IMR-90 (cell line): ENCODE measurements around the gene POU2F2. TPM values are rescaled to one million over a fixed set of nuclear protein-coding genes. Genes with fewer than 3 reads are reported as not detected.

ENCODE experiments used
- ATAC-seq: fragments of 200-7000 bp; cut with Tn5 transposase; 2 replicates; pipeline ENCODE4 v1.9.1; 2020; ENCODE audit warnings: low read depth, mild to moderate bottlenecking, moderate library complexity
- BruUV-seq: library from RNA; stranded (reverse); fragments of 400-500 nt; replicated peaks from 2 replicates; lab custom pipeline; 2021; lab: Mats Ljungman, UMichigan
- CTCF ChIA-PET: fragments of 300-600 bp; formaldehyde crosslinking; extraction: SDS; loops from one replicate; lab custom pipeline; 2021; ENCODE audit warnings: antibody characterized with exemption; lab: Yijun Ruan, JAX
- POLR2A ChIA-PET: fragments of 300-600 bp; sonication (Branson Sonifier 250); formaldehyde crosslinking; loops from one replicate; lab custom pipeline; 2022; ENCODE audit warnings: antibody characterized with exemption; ENCODE audit not compliant: unreplicated experiment; lab: Charles Lee
- DNase-seq: peaks from one replicate; pipeline ENCODE4 v3.0.0; 2013
- H2AFZ ChIP-seq: replicated peaks from 2 replicates; pipeline ENCODE3; 2013; ENCODE audit warnings: low read length, mild to moderate bottlenecking; ENCODE audit not compliant: poor library complexity
- H2AK5ac ChIP-seq: 2 replicates; pipeline ENCODE4 v1.6.1; 2013; ENCODE audit warnings: low read depth, low read length, inconsistent platforms
- H2AK9ac ChIP-seq: replicated peaks from 2 replicates; pipeline ENCODE3; 2013; ENCODE audit warnings: mild to moderate bottlenecking, low read depth, low read length, moderate library complexity; ENCODE audit not compliant: poor library complexity
- H2BK120ac ChIP-seq: 2 replicates; pipeline ENCODE4 v1.6.1; 2013; ENCODE audit warnings: low read depth, low read length, inconsistent platforms
- H2BK15ac ChIP-seq: 3 replicates; pipeline ENCODE4 v1.6.1; 2013; ENCODE audit warnings: low read depth, low read length, inconsistent platforms
- H2BK20ac ChIP-seq: 2 replicates; pipeline ENCODE4 v1.6.1; 2013; ENCODE audit warnings: low read depth, mild to moderate bottlenecking, inconsistent platforms, low read length, moderate library complexity
- H2BK5ac ChIP-seq: 2 replicates; pipeline ENCODE4 v1.6.1; 2013; ENCODE audit warnings: mild to moderate bottlenecking, low read depth, low read length, inconsistent platforms; ENCODE audit not compliant: poor library complexity, severe bottlenecking
- H3K14ac ChIP-seq: replicated peaks from 2 replicates; pipeline ENCODE4 v1.6.1; 2013; ENCODE audit warnings: low read depth, low read length, inconsistent platforms
- H3K18ac ChIP-seq: 2 replicates; pipeline ENCODE4 v1.6.1; 2013; ENCODE audit warnings: low read depth, low read length, control low read depth
- H3K23ac ChIP-seq: 2 replicates; pipeline ENCODE4 v1.6.1; 2013; ENCODE audit warnings: low read depth, low read length, inconsistent platforms
- H3K27ac ChIP-seq: 2 replicates; pipeline ENCODE4 v1.5.1; 2013; ENCODE audit warnings: mild to moderate bottlenecking, control low read depth, low read length; ENCODE audit not compliant: insufficient read depth
- H3K27me3 ChIP-seq: 2 replicates; pipeline ENCODE4 v1.6.1; 2013; ENCODE audit warnings: low read length; ENCODE audit not compliant: control insufficient read depth, insufficient read depth
- H3K36me3 ChIP-seq: 2 replicates; pipeline ENCODE4 v1.6.1; 2013; ENCODE audit warnings: low read length, mixed read lengths; ENCODE audit not compliant: control insufficient read depth, insufficient read depth
- H3K4ac ChIP-seq: 2 replicates; pipeline ENCODE4 v1.6.1; 2013; ENCODE audit warnings: low read depth, low read length, inconsistent platforms
- H3K4me1 ChIP-seq: 2 replicates; pipeline ENCODE4 v1.6.1; 2013; ENCODE audit warnings: low read length, mixed read lengths; ENCODE audit not compliant: control insufficient read depth, insufficient read depth
- H3K4me2 ChIP-seq: 2 replicates; pipeline ENCODE4 v1.6.1; 2013; ENCODE audit warnings: low read depth, mild to moderate bottlenecking, control low read depth, low read length, moderate library complexity
- H3K4me3 ChIP-seq: 2 replicates; pipeline ENCODE4 v1.5.1; 2013; ENCODE audit warnings: low read depth, mild to moderate bottlenecking, control low read depth, low read length, moderate library complexity; ENCODE audit not compliant: insufficient read depth
- H3K56ac ChIP-seq: 2 replicates; pipeline ENCODE4 v1.6.1; 2013; ENCODE audit warnings: low read length, inconsistent platforms; ENCODE audit not compliant: insufficient read depth; ENCODE audit errors: extremely low read depth
- H3K79me1 ChIP-seq, 2 experiments: 2 replicates each; pipeline ENCODE4 v1.6.1; 2013; ENCODE audit warnings: low read length in 2 of 2, inconsistent platforms in 1 of 2, low read depth in 1 of 2
- H3K9ac ChIP-seq: 2 replicates; pipeline ENCODE4 v1.6.1; 2013; ENCODE audit warnings: low read depth, low read length, control low read depth
- H3K9me1 ChIP-seq: 2 replicates; pipeline ENCODE4 v1.6.1; 2013; ENCODE audit warnings: low read length, inconsistent platforms; ENCODE audit not compliant: insufficient read depth
- H3K9me3 ChIP-seq: 2 replicates; pipeline ENCODE4 v1.6.1; 2013; ENCODE audit warnings: low read length; ENCODE audit not compliant: control insufficient read depth, insufficient read depth
- H4K20me1 ChIP-seq: 2 replicates; pipeline ENCODE4 v1.6.1; 2013; ENCODE audit warnings: low read length, inconsistent platforms; ENCODE audit not compliant: insufficient read depth
- H4K5ac ChIP-seq: 2 replicates; pipeline ENCODE4 v1.6.1; 2013; ENCODE audit warnings: mild to moderate bottlenecking, low read depth, low read length, control low read depth
- H4K8ac ChIP-seq, 2 experiments: 2 replicates each; pipeline ENCODE4 v1.6.1; 2013; ENCODE audit warnings: low read depth in 2 of 2, low read length in 2 of 2, control low read depth in 1 of 2, inconsistent platforms in 1 of 2
- H4K91ac ChIP-seq: 2 replicates; pipeline ENCODE4 v1.6.1; 2013; ENCODE audit warnings: low read depth, low read length, inconsistent platforms; ENCODE audit not compliant: insufficient read depth
- BHLHE40 ChIP-seq: fragments of 150-350 bp; IDR thresholded peaks from 2 replicates; pipeline ENCODE4 v1.6.1; 2016; ENCODE audit warnings: mild to moderate bottlenecking, low read depth, low read length
- CEBPB ChIP-seq: IDR thresholded peaks from 2 replicates; pipeline ENCODE4 v1.6.1; 2012; ENCODE audit warnings: low read depth, low read length, improper control_type of control experiment
- CHD1 ChIP-seq: IDR thresholded peaks from 2 replicates; pipeline ENCODE4 v1.6.1; 2012; ENCODE audit warnings: low read depth, low read length, improper control_type of control experiment
- CTCF ChIP-seq: conservative IDR thresholded peaks from 2 replicates; pipeline ENCODE4 v1.5.1; 2012; ENCODE audit warnings: mild to moderate bottlenecking, low read depth, low read length, improper control_type of control experiment
- FOS ChIP-seq: fragments of 150-350 bp; IDR thresholded peaks from 2 replicates; pipeline ENCODE4 v1.6.1; 2016; ENCODE audit warnings: low read depth, low read length
- MAFK ChIP-seq: IDR thresholded peaks from 2 replicates; pipeline ENCODE4 v1.6.1; 2012; ENCODE audit warnings: low read depth, low read length, improper control_type of control experiment
- MAZ ChIP-seq: IDR thresholded peaks from 2 replicates; pipeline ENCODE4 v1.6.1; 2012; ENCODE audit warnings: low read depth, mild to moderate bottlenecking, low read length, improper control_type of control experiment, moderate library complexity, borderline replicate concordance
- MXI1 ChIP-seq: IDR thresholded peaks from 2 replicates; pipeline ENCODE4 v1.6.1; 2012; ENCODE audit warnings: low read depth, mild to moderate bottlenecking, low read length, moderate library complexity, borderline replicate concordance
- NFE2L2 ChIP-seq: fragments of 150-350 bp; IDR thresholded peaks from 2 replicates; pipeline ENCODE4 v1.6.1; 2016; ENCODE audit warnings: low read depth, mild to moderate bottlenecking, low read length
- POLR2A ChIP-seq: IDR thresholded peaks from 2 replicates; pipeline ENCODE4 v1.6.1; 2012; ENCODE audit warnings: mild to moderate bottlenecking, low read depth, low read length
- RAD21 ChIP-seq: IDR thresholded peaks from 2 replicates; pipeline ENCODE4 v1.6.1; 2012; ENCODE audit warnings: low read length, improper control_type of control experiment
- RCOR1 ChIP-seq: IDR thresholded peaks from 2 replicates; pipeline ENCODE4 v1.6.1; 2012; ENCODE audit warnings: mild to moderate bottlenecking, low read length, improper control_type of control experiment; ENCODE audit not compliant: insufficient replicate concordance
- RFX5 ChIP-seq: IDR thresholded peaks from 2 replicates; pipeline ENCODE4 v1.8.0; 2012; ENCODE audit warnings: low read depth, mild to moderate bottlenecking, low read length, moderate library complexity
- SMC3 ChIP-seq: fragments of 150-350 bp; IDR thresholded peaks from 2 replicates; pipeline ENCODE4 v1.6.1; 2016; ENCODE audit warnings: low read depth, mild to moderate bottlenecking, antibody characterized with exemption, low read length, moderate library complexity
- USF2 ChIP-seq: fragments of 150-350 bp; IDR thresholded peaks from 2 replicates; pipeline ENCODE4 v1.6.1; 2017; ENCODE audit warnings: mild to moderate bottlenecking, antibody characterized with exemption, low read length, low read depth
- WGBS, 2 experiments: methylation state at CpG; one replicate each; pipeline versions ENCODE4 v1.1.5 to v1.1.7; 2013; ENCODE audit warnings: missing lambda C conversion rate in 2 of 2; ENCODE audit not compliant: insufficient read length in 1 of 2; ENCODE audit errors: extremely low coverage in 2 of 2; 5-methylcytosine and 5-hydroxymethylcytosine counted together
- dilution Hi-C: fragments of 300-500 bp; cut with HindIII; formaldehyde crosslinking; loops from one replicate; pipeline ENCODE4 v1.14.3; 2018; ENCODE audit warnings: low sequenced_read_pairs; ENCODE audit not compliant: unreplicated experiment
- in situ Hi-C: fragments of 300-500 bp; cut with MboI; formaldehyde crosslinking; loops from 3 replicates; pipeline ENCODE4 v1.14.3; 2019; ENCODE audit warnings: low sequenced_read_pairs, inconsistent platforms, mixed read lengths
- intact Hi-C: fragments of 100-400 bp; cut with micrococcal nuclease; formaldehyde crosslinking; loops from 2 replicates; pipeline ENCODE4 v1.10.0; 2022
- polyA plus RNA-seq, 3 experiments: library from polyadenylated mRNA; depleted of rRNA; stranded (reverse); fragments of >200 nt; gene quantifications; 2 replicates each; pipeline ENCODE4 v1.2.3, GENCODE V29; 2012; ENCODE audit warnings: low replicate concordance in 1 of 3
- total RNA-seq: library from RNA; depleted of rRNA; stranded (reverse); fragments of >200 nt; gene quantifications from 2 replicates; pipeline ENCODE4 v1.2.3, GENCODE V29; 2012
- TF ChIP-seq, protein P1 (sequence below): fragments of 150-350 bp; IDR thresholded peaks from 2 replicates; pipeline ENCODE4 v1.6.1; 2016; ENCODE audit warnings: low read depth, mild to moderate bottlenecking, low read length, moderate library complexity, borderline replicate concordance

Gene POU2F2
- total and polyA plus RNA-seq, 2 of the 4 experiments (the other 2 are of a cell fraction), result 0.54 to 5.0 TPM

DNA sequence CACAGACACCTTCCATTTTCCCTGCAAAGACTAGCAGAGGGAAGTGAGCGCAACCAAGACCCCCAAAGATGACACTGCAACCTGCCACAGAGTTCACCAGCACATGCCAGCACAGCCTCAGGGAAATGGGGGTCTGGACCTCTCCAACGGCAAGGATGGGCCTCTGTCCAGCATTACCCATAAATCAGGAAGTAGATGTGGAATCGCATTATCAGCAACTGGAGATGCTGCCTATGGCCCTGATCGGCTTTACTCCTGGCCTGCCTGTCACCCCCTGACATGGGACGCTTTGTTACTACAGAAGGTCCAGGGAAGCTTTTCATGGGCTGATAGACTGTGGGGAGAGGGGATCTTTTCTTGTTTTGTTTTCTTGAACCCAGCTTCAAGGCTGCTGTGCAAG lies 41.4 kb upstream of the POU2F2 start:
- Histone ChIP-seq H3K4me2 (no peak overlapping the region), H4K91ac (no peak overlapping the region), H3K9me1 (no peaks in the 10 kb centered on the region), H3K4me3 (no peak overlapping the region), H2BK120ac (no peak overlapping the region), H4K8ac (no peak overlapping the region), H3K9me3 (no peaks in the 10 kb centered on the region), H2BK15ac (no peak overlapping the region), H3K27me3 (peaks cover 82% of the 10 kb centered on the region), H3K18ac (no peak overlapping the region), H2BK20ac (no peak overlapping the region), H3K9ac (no peak overlapping the region), H3K14ac (no peak overlapping the region), H3K56ac (no peak overlapping the region), H3K27ac (no peak overlapping the region), H3K79me1 (no peaks in the 10 kb centered on the region), H2AK9ac (no peak overlapping the region), H3K4me1 (peaks cover 2% of the 10 kb centered on the region; the same call in 1 of the 2 replicates), H4K20me1 (no peaks in the 10 kb centered on the region), H2AK5ac (no peak overlapping the region), H4K5ac (no peak overlapping the region), H3K36me3 (no peaks in the 10 kb centered on the region), H3K23ac (no peak overlapping the region), H3K4ac (no peak overlapping the region), H2AFZ (peak overlapping the region; percentile 21), H2BK5ac (no peak overlapping the region)
- POLR2A ChIA-PET, result no interaction called here
- TF ChIP-seq MXI1 (no peak), NFE2L2 (no peak), RFX5 (no peak), FOS (no peak), BHLHE40 (no peak), SMC3 (no peak), CTCF (no peak), MAFK (no peak), POLR2A (no peak), CHD1 (no peak), RCOR1 (no peak), MAZ (no peak), USF2 (no peak), CEBPB (no peak), RAD21 (no peak)
- TF ChIP-seq, protein P1, sequence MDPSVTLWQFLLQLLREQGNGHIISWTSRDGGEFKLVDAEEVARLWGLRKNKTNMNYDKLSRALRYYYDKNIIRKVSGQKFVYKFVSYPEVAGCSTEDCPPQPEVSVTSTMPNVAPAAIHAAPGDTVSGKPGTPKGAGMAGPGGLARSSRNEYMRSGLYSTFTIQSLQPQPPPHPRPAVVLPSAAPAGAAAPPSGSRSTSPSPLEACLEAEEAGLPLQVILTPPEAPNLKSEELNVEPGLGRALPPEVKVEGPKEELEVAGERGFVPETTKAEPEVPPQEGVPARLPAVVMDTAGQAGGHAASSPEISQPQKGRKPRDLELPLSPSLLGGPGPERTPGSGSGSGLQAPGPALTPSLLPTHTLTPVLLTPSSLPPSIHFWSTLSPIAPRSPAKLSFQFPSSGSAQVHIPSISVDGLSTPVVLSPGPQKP, result no peak
- no TSS peak for BruUV-seq
- ATAC-seq (no peak), DNase-seq (no peak)
- 0% methylated on average over 2 of the region's 5 CpGs; no CpG with 5 or more reads in 1 of the 2 experiments for WGBS, 2 experiments
- CTCF ChIA-PET, result no interaction called here
- in situ Hi-C loops (no loop called here), dilution Hi-C loops (no loop called here), intact Hi-C loops (no loop called here)
